GM19025 (cell line): ENCODE results near the gene CRACR2A.

ENCODE experiments used
- ATAC-seq: cut with Tn5 transposase; IDR thresholded peaks from one replicate; pipeline ENCODE4 v1.9.1; 2021; ENCODE audit warnings: mild to moderate bottlenecking, low read depth, moderate library complexity; ENCODE audit not compliant: unreplicated experiment

CRACR2A gene

GRCh38 chr12:3655328-3655900 lies 97.5 kb downstream of the CRACR2A start:
- no peak for ATAC-seq

DNA sequence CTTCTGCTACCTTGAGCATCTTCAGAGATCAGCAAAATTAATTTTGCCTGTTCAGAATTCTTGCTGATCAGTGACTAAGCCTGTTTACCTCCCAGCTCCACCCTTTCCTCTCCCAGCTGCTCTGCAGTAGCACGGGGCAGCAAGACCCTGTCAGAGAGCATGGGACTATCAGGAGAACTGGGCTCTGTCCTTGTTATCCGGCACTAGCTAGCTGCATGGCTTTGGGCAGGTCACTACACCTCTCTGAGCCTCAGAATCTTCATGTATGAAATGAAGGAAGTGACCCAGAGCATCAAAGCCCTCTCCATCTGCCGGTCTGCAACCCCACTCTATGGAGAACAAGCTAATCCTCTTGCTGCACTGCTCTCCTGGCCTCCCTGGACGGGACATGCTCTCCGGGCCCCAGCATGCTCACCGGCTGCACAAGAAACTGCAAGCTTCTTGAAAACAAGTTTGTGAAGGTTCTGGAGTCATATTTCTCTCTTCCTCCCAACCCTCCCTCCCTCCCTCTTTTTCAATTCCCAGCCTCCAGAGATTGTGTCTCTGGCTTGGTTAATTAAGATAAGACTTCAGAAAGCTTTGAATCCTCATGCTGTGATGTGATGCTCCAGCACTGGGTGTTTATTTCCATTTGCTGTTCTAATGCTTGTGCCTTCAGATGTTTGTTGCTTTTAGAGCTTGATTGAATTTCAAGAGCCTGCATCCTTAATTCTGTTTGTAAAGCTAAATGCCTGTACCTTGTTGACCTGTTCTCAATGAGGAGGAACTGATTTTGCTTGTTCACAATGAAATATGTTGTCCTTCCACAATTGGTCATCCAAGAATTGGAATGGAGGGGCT lies 101.1 kb downstream of the CRACR2A start:
- ATAC-seq, result no peak

DNA sequence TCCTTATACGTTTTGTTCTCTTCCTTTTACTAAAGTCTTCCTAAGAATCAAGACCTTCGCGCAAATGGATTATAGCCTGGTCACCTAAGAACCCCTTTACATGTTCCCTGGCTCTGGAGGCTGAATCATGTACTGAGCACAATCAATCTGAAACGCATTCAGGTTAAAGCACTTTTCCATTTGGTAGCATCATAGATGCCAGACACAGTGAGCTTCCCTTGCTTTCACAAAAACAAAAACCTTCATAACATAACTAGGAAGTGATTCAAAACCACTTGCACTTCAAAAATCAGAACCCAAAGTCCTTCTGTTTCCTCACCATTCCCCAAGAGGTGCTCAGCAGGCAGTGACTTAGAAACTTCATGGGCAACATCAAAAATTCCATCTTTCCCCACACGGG lies 105.4 kb downstream of the CRACR2A start:
- ATAC-seq, result no peak

DNA sequence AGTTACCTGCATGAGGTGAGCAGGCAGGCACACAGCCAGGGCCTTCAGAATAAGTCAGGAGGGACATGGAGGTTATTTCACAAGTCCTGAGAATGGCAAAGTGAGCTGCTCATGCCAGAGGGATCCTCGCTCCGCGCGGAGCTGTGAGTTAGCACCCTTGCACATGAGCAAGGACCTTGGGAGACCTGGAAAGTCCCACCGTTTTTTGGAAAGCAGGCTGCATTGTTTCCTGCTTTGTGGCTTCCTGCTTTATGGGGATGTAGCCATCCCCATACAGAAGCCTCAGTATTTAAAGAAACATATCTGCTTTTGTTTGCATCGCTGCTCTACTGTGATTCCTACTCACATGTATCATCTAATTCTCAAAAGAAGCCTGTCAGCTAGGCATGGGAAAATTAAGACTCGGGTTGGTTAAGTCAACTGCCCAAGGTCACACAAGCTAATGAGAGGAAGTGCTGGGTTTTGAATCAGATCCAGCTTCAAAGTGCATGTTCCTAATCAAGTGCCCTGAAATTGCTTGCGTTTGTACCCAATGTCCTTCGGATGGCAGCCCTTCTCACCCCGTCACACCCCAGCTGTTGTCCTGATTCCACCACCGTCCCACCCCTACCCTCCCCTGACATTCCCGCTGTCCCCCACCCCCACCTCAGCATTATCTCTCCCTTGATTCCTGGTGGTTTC lies 106.2 kb downstream of the CRACR2A start:
- no peak for ATAC-seq

- no peak for ATAC-seq
Observed at GRCh38 chr12:3645091-3645490, 107.8 kb downstream of the CRACR2A start.

DNA sequence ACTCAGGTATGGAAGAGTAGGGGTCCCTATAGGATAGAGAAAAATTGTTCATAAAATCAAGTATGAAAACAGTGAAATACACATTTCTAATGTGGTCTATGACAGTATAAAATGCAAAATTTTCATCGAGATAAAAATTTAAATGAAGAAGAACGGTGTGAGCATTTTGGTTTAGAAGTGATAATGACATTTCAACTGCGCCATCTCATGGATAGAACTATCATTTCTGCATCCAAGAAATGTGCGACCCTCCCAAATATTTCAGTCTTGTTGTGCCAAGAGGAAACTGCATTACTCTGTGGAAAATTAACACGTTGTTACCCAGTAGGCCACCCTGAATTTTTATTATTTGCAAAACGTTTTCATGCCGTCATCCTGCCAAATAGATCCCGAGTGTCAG lies 108.8 kb downstream of the CRACR2A start:
- no peak for ATAC-seq

- no peak for ATAC-seq
Observed at GRCh38 chr12:3641428-3642018, 111.4 kb downstream of the CRACR2A start.

DNA sequence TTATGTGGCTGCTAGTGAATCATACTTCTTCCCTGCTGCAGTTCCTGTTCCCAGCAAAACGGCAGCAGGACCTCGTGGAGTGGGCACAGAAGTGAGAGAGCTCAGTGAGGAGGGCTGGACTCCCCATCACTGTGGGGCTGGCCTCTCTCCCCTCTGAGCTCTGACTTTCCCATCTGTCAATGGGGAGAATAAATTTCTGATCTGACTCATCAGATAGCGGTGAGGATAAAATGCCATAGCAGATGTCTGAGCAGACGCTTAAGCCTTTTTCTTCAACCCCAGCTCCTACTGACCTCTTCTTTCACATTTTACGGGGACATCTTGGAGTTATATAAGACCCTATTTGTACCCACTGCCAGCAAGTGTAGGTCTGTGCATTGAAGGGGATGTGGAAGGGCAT lies 116.6 kb downstream of the CRACR2A start:
- ATAC-seq, result no peak

GRCh38 chr12:3634348-3634747 lies 118.6 kb downstream of the CRACR2A start:
- ATAC-seq, result no peak

DNA sequence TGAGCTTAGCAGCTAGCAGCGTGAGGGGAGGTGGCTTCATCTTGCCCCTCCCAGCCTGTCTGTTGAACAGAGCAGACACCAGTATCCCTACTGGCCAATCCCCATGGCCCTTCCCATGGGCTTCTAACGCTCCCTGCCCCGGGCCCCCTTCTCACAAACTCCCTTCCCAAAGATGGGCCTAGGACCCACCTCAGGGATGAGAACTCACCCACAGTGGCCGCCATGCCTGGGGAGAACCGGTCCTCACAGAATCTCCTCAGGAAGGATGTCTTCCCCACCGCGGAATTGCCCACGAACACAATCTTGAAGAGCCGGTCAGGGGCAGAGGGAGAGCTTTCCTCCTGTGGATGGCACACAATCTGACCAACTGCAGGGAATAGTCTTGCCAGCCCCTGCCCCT lies 119.5 kb downstream of the CRACR2A start:
- ATAC-seq, result no peak

- ATAC-seq, result no peak
Observed at GRCh38 chr12:3632754-3633153, 120.2 kb downstream of the CRACR2A start.

GRCh38 chr12:3632256-3632655 lies 120.7 kb downstream of the CRACR2A start:
- ATAC-seq, result no peak

DNA sequence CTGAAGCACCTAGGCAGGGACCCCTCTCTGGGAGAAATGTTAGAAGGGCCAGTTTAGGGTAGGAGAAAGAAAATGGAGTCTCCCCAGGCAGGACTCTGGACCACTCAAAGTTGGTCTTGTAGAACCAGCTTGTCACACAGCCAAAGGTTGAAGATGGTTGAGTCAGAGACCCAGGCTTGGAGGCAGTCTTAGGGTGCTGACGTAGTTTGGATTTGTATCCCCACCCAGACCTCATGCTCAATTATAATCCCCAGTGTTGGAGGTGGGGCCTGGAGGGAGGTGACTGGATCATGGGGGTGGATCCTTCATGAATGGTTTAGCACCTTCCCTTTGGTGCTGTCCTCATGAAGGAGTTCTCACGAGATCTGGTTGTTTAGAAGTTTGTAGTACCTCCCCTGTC lies 121.2 kb downstream of the CRACR2A start:
- ATAC-seq, result no peak

- no peak for ATAC-seq
Observed at GRCh38 chr12:3631272-3631637, 121.7 kb downstream of the CRACR2A start.

- no peak for ATAC-seq
Observed at GRCh38 chr12:3630621-3631271, 122.2 kb downstream of the CRACR2A start.

- no peak for ATAC-seq
Observed at GRCh38 chr12:3630111-3630510, 122.8 kb downstream of the CRACR2A start.

- no peak for ATAC-seq
Observed at GRCh38 chr12:3629057-3629830, 123.7 kb downstream of the CRACR2A start.

DNA sequence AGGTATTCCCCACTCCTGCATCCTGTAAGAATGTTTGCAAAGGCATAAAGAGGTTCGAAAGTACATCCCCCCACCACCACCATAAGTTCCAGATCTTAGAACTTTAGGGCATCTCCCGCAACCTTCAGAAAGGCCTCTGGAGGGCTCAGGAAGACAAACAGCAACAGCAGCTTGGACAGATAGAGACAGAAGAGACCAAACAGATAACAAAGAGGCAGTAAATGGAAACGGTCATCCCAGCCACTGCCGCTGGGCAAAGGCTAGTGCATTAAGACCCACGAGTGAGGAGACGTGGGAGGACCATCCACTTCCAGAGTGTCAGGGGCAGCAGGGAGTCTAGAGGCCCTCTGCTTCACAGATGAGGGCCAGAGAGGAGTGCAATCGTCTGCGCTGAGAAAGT lies 124.3 kb downstream of the CRACR2A start:
- no peak for ATAC-seq

GRCh38 chr12:3627336-3627735 lies 125.6 kb downstream of the CRACR2A start:
- no peak for ATAC-seq

GRCh38 chr12:3624273-3624672 lies 128.6 kb downstream of the CRACR2A start:
- no peak for ATAC-seq
